Measurements from ENCODE around the gene UQCRC1.

The UQCRC1 gene

DNA sequence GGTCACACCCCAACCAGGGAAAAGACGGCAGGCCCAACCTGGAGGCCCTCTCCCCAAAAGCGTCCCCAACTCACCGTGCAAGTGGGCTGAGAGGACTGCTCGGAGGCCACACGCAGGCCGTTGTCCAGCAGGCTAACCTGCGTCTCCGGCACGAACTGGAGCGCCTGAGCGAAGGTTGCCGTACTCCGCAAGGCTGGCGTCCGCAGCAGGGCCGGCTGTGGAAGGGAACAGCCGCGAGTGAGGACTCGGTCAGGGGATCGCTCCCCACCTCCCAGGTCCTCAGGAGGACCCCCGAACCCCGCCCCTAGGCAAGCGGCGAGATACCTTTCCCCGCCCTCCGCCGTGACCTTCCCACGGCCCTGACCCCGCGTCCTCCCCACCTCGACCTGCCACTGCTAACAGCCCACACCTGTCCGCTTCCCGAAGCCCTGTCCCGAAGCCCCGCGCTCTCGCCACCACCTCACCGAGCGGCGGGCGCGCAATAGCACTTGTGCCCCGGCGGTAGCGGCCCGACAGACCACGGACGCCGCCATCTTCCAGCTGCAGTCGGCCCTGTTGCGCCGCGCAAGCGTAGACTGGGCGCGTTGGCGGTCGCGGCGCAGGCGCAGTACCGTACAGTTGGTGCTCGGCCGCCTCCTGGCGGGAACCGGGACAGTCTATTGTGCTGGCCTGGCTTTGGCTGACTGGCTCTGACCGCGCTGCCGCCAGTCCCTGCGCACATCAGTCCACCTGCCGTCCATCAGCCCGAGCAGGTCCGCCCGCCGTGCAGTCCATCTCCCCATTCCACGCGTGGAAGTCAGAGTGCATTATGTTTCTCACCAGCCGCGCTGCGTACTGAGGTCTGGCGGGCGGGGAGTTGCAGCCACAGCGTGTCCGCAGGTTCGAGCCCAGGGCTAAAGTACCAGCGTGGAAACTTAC, at the start of gene UQCRC1:
TSS of gene UQCRC1 (minus strand) at position 559 of the 918 bp plus-strand sequence. CDS start at position 533, 26 bp downstream.
- DNase-seq (ENCODE audit: low read depth in 3 of 3, low spot score in 1 of 3), result peak; percentile 80 to 87 (median 86)

DNA sequence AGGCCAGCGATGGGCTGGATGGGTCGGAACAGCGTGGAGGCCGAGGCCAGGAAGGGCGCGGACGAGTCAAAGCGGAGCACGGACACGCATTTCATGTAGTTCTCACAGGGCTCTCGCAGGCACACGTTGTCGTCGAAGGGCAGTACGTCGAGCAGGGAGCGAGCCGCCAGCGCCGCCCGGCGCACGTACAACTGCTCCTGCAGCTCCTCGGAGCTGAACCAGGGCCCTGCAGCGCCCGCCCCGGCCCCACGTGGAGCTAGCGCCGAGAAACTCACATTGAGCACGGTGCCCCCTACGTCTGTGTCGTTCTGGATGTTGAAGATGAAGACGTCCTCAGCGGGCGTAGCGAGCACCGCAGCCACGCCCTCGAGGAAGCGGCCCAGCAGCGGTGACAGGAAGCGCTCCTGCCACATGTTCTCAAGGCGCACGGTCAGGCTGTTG, 47.4 kb upstream of the UQCRC1 start:
- no peak for DNase-seq (ENCODE audit: low read depth in 3 of 3, low spot score in 1 of 3)

DNA sequence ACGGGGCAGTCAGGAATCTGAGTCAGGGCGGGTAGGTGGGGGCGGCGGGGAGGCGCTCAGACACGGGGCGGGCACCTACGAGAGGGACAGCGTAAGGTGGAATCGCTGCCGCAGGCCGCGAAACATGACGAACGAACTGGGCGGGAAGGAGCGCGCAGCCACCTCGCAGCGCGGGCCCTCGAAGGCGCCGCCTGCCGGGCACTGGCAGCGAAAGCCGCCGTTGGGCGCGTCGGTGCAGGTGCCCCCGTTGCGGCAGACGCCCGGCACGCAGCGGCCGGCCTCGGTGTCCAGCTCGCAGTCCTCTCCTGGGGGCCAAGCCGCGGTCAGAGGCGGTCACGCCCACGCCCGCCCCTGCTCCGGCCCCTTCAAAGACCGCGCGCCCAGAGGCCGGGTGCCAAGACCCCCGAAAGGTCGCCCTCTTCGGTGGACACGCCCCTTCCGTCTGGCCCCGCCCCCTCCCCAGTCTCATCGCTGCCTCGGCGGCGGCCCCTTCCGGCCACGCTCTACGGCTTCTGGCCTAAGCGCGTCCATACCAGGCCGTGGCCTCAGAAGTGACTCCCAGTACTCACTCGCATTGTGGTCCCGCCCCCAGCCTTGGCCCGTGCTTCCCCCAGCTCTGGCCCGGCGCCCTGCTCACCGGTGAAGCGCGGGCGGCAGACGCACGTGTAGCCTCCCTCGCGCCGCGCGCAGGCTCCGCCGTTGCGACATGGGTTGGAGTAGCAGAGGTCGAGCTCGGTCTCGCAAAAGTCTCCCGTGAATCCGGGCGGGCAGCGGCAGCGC, 46.8 kb upstream of the UQCRC1 start:
- peak; percentile 61 to 82 (median 70) for DNase-seq (ENCODE audit: low read depth in 3 of 3, low spot score in 1 of 3)

DNA sequence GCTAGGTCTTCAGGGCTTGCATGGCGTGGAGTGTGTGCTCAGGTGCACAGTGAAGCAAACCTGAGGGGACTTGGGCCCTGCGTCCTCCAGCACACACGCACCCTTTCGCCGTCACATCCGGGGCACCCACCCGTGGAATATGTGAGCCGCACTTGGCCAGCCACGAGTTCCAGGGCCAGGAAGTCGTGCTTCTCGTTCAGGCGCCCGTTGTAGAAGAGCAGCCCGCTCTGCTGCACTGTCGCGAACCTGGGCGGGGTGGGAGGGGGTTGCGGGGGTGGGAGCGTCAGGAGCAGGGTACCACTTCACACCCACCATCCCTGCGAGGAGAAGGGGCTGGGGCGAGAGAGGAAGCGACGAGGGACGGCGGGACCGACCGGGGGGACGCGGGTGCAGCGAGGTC, 46.2 kb upstream of the UQCRC1 start:
- DNase-seq (ENCODE audit: low read depth in 3 of 3, low spot score in 1 of 3), result peak in 1 of 3 donors; percentile 21

DNA sequence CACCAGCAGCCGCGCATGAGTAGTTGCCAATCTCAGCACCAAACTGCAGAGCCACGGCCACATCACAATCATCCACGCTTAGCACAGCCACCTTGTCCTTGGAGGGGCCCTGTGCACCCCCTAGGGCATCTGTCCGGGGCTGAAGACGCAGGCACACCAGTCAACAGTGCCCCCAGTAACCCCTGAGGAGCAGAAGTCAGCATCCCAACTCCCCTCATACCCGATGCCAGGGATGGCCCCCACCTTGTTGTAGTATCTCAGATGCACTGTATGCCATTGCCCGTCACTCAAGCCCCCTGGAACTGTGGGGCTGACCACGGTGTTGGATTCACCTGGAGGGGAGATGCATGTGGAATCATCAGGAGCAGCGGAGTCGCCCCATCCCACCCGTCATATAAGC, 45.6 kb upstream of the UQCRC1 start:
- no peak for DNase-seq (ENCODE audit: low read depth in 3 of 3, low spot score in 1 of 3)

DNA sequence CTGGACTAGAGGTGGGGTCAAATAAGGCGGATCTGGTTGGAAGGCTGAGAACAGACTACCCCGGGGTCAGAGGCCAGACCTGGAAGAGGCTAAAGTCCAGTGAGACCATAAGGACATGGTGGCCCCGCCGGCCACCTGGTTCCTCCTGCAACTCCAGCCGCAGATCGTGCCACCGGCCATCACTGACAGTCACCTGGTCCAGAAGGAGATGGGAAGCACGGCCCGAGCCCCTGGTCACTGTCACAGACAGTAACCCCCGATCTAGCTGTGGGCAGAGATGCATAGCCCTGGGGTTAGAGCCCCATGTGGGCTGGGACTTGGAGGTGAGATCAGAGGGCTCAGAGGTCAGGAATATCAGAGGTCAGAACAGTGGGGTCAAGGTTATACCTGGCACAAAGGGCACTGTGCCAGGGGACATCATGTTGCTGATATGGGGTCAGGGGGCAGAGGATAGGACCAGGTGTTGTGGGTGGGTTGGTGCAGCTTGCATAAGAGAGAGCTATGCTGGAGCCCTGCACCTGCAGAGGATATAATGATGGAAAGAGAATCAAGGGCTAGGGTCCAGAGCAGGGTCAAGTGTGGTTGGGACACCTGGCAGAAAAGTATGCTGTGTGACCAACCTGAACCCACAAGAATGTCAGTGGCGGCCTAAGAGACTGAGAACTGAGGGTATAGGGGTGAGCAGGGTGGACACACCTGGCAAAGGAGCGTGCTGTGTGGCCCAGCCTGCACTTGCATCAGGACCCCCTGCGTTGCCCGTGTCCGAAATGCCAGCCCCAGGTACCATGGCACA, 43.7 kb upstream of the UQCRC1 start:
- no peak for DNase-seq (ENCODE audit: low read depth in 3 of 3, low spot score in 1 of 3)

DNA sequence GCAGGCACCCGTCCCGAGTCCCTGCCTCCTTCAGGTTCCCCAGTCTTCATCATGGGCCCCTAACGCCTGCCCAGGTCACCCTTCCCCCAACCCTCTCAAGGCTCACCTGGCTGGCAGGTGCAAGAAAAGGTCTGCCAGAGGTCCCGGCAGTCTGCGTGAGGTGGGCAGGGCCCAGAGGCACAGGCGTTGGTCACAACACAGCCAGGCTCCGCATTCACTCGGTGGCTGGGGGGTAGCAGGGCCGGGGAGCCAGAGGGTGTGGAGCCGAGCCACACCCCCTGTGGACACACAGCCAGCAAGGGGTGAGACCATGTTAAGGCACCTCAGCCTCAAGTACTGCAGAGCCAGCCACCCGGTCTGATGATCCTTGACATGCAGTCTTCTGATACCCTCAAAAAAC, 42.3 kb upstream of the UQCRC1 start:
- no peak for DNase-seq (ENCODE audit: low read depth in 3 of 3, low spot score in 1 of 3)

DNA sequence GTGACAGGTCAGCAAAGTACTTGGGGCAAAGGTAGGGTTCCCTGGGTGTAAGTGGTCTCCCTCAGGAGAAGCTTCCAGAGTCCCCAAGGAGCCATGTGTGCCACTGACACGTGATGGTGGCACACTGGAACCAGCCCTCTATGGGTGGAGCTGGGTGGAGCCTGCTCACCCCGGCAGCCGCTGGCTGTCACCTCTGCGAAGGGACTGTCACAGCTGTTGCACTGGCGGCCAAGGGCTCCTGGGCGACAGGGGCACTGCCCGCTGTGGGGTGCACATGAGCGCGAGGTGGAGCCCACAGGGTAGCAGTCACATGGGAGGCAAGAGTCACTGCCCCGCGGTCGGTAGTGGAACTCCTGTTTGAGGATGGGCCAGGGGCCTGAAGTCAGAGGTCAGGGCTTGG, 41.3 kb upstream of the UQCRC1 start:
- DNase-seq (ENCODE audit: low read depth in 3 of 3, low spot score in 1 of 3), result no peak

DNA sequence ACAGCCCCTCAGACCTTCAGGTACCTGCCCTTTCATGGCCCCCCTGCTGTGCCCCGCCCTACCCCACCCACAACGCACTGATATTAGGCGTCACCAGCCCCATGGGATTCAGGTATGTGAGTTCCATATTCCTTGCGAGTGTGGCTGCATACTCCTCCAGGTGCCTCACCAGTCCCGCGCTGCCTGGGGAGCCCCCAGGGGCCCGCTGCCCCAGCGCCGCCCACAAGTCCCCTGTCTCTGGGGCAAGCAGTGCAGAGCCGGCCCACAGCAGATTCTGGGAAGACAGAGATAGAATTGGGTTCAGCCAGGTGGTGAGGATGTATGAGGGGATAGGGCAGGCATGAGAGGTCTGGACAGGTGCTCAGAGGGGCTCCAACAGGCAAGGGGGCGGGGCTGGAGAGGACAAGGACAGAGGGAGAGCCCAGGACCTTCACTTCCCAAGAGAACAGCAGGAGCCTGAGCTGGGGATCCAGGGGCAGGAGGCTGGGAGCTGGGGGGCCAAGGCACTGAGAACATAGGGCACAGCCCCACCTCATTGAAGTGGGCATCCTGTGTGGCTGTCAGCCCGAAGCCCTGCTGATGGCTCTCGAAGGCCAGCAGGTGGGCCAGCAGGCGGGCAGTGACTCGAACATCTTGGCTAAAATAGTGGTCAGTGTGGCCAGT, 38.9 kb upstream of the UQCRC1 start:
- DNase-seq (ENCODE audit: low read depth in 3 of 3, low spot score in 1 of 3), result no peak

DNA sequence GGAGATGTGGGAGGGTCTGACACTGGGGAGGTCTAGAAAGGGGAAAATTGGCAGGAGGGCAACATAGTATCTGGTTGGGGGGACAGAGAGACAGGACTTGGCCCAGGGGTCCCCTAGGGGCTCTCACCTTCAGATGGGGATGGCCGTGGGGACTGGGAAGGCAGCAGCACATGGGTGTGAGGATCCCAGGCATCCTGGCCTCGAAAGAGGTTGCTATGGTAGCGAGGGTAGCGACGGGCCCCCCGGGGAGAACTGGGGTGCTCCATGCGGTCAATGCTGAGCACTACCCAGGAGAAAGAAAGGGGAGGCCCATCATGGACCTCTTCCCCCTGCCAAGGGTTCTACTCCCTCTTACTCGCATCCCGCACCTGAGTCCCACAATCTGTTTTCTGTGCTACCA, 38.3 kb upstream of the UQCRC1 start:
- DNase-seq (ENCODE audit: low read depth in 3 of 3, low spot score in 1 of 3), result no peak

DNA sequence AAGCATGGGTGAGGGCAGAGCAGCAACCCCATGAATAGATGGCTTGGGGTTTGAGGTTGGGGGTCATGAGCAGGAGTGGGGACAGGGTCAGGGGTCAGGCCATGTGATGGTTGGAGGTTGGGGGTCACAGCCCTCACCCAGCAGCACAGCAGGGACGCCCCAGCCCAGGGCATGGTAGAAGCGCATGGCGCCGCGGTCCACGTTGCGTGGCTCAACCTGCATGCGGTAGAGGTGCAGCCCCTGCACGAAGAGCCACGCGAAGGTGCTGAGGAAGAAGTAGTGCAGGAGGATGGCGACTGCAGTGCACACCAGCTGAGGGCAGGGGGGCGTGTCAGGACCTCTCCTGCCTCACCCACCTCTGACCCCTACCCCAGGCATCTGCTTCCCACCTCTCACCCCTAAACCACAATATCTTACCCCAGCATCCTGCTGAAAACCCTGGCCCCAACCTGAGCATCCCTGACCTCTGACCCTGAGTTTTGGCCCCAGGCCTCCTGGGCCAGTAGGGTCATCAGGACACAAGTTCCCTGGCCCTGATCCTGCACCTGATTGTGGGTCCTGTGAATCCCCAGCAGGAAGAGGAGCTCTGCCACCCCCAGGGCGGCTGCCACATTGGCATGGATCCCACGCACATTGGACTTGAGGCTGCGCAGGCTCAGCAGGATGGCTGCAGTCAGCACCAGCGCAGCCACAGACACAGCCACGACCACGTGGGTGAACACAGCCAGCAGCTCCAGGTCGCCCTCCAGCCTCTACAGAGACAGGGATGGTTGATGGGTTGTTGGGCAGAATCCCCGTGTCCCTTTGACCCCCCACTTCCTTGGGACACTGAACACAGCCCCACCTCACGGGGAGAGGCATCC, 35.7 kb upstream of the UQCRC1 start:
- DNase-seq (ENCODE audit: low read depth in 3 of 3, low spot score in 1 of 3), result no peak

DNA sequence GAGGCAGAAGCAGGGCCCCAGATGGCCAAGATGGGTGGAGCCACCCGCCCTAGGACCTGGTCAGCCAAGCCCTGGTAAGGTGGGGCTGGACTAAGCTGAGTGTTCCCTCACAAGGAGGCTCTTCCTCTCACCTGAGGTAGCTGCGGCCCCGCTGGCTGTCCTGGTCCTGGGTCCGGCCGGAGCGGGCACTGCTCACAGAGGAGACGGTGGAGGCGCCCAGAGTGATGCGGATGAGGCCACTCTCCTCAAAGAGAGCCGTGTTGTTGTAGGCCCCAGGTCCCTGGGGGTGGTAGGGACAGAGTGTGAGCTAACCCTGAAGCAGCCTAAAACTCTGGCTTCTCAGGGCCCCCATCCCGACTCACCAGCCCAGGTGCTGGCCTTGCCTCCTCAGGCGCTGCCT, 33.2 kb upstream of the UQCRC1 start:
- no peak for DNase-seq (ENCODE audit: low read depth in 3 of 3, low spot score in 1 of 3)

DNA sequence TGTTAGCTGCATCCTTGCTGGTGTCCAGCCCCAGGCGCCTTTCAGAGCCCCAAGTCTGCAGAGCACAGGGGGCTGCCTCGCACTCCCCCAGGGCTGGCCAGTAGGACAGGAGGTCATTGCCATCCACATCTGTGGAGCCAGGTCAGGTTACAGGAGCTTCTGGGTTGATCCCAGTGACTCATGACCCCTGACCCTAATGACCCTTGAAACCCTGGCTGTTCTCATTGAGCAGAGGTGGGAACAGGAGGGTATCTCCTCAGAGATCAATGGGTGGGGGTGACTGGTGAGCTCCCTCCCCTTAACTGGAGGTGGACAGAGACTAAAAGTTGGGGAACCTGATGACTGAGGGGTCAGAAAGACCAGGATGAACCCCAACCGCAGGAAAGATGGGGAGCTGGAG, 31.9 kb upstream of the UQCRC1 start:
- no peak for DNase-seq (ENCODE audit: low read depth in 3 of 3, low spot score in 1 of 3)

DNA sequence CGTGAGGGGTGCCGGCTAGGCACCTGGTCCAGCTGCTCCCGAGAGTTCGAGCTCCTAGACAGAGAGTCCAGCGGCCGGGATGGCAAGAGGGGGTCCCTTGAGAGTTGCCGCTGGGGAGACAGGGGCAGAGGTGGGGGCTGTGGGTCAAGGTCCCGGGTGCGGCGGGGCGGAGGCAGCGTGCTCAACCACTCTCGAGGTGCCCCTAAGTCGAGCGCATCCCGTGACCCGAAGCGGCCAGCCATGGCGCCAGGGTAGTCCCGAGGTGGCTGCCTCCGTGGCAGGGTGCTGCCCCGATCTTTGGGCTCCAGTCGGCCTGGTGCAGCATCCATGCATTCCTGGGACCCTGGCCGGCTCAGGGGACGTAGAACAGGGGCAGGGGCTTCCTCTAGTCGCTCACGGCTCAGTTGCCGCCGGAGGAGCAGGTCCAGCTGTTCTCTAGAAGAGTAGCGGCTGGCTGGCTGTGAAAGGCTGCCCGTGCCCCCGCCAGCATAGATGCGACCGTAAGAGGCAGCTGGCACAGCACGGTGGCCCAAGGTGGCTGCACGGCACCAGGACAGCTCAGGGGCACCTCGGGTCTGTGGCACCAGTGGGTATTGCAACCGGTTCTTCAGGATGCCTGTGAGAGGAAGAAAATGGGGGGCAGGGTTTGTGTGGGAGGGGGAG, 30.6 kb upstream of the UQCRC1 start:
- no peak for DNase-seq (ENCODE audit: low read depth in 3 of 3, low spot score in 1 of 3)

DNA sequence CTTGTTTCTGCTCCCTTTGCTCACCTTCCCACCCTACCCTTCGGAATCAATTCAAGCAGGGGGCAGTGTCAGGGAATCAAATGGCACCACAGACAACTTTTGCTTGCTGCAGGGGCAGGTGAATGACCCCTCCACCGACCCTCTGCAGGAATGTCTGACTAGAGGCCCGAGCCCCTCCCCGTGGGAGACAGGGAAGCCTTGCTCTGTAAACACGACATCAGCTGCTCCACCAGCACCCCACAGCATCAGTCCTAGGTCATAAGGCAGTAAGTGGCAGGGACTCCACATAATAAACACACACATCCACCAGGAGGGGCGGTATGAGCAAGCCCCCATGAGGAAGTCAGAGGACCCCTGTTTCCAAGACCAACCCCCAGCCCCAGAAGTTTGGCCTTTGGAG, 27.9 kb upstream of the UQCRC1 start:
- no peak for DNase-seq (ENCODE audit: low read depth in 3 of 3, low spot score in 1 of 3)

DNA sequence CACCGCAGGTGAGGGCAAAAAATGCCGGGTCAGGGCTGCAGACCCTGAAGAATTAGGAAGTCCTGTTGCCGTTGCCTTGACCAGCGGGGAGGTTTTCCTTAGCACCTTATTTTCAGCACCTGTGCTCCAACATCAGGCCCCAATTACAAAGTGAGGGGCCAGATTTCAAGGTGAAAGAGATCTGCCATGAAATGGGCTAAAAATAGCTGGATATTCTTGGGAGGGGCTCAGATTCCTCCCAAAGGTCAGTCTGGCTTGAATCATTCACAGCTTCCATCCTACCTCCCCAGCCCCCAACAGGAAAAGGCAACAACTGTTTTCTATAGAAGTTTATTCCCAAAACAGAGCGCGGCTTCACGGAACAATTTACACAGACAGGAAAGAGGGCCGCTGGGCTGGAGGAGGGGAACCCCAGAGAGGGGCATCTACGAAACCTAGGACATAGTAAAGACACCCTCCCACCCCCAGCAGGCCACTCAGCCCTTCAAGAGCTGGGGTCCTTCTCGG, 26.8 kb upstream of the UQCRC1 start:
- no peak for DNase-seq (ENCODE audit: low read depth in 3 of 3, low spot score in 1 of 3)

DNA sequence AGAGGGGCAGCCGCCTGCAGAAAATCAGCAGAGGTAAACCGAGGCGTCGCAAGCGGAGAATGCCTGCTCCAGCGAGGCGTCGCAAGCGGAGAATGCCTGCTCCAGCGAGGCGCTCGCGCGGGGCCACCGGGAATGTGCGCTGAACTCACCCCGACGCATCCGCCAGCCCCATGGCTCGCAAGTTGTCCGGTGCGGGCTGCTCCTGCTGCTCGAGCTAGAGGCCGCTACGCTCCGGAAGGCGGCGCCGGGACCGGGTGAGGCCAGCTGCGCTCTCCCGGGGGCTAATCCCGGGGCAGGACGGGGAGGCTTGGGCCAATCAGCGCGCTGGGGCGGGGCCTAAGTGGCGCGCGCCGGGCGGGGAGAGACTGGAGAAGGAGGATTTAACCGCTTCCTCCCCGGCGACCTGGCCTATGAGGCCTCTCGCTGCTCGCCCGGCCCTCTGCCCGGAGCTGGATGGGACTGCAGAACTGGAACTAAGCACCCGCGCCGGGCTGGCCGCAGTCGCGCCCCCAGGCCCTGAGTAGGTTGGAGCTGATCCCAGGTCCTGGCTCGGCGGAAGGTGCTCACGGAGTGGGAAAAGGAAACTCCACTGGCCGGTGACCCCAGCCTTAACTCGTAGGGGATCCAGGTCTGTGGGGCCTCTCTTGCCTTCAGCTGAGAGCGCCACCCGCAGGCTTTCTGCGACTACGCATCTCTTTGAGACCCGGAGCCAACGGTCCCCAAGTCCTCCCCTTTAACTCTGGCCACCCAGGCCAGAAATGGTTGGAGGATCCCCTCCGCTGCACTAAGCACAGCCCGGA, 26.0 kb upstream of the UQCRC1 start, which contains the start of gene SLC26A6:
TSS of gene SLC26A6 (minus strand) at position 240 of the 800 bp plus-strand sequence. CDS start at position 172, 68 bp downstream.
- peak; percentile 72 to 90 (median 81) for DNase-seq (ENCODE audit: low read depth in 3 of 3, low spot score in 1 of 3)

DNA sequence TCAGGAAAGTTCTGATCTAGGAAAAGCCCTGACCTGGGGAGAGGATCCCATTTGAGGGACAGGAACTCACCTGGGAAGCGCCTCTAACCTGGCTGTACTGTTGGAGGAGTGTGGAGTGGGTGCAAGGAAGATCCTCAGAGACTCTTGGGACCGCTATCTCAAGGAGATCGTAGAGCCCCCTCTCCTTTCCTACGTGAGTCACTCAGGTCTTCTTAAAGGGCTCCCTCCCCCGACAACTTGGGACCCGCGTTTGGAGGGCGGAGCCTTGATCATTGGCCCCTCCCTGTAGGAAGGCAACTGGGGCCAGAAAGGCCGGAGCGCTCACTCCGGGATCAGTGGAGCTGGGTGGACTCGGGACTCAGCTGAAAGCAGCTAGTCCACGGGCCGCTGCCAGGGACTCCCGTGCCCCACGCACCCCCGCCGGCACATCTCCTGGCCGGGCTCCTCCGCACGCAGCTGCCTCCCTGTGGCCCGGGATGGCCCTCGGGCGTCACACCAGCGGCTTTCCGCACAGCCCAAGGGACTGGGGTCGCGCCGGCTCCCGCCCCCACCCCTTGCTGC, 25.3 kb upstream of the UQCRC1 start:
- DNase-seq (ENCODE audit: low read depth in 3 of 3, low spot score in 1 of 3), result peak in 1 of 3 donors; percentile 38
